Astrocyte (in vitro differentiated cells and primary cell): Measurements from ENCODE around the gene FIZ1. TPM values are rescaled to one million over a fixed set of nuclear protein-coding genes. Genes with fewer than 3 reads are reported as not detected.

ENCODE experiments used
- DNase-seq: peaks from one replicate; pipeline ENCODE4 v3.0.0-alpha.2; 2010; ENCODE audit warnings: low read depth
- FAIRE-seq: peaks from 2 replicates; lab custom pipeline; 2011; peaks lifted over from hg19 to GRCh38; lab: Jason Lieb, UNC
- H2AFZ ChIP-seq: 2 replicates; pipeline ENCODE4 v1.6.0; 2012; ENCODE audit warnings: low read depth, low read length, inconsistent platforms
- H3K27ac ChIP-seq: 2 replicates; pipeline ENCODE4 v1.5.1; 2011; ENCODE audit warnings: low read depth, low read length, inconsistent platforms
- H3K27me3 ChIP-seq: 2 replicates; pipeline ENCODE4 v1.6.0; 2011; ENCODE audit warnings: low read length, inconsistent platforms; ENCODE audit not compliant: insufficient read depth
- H3K36me3 ChIP-seq: 2 replicates; pipeline ENCODE4 v1.5.1; 2011; ENCODE audit warnings: low read length, inconsistent platforms; ENCODE audit not compliant: insufficient read depth
- H3K4me1 ChIP-seq: 2 replicates; pipeline ENCODE4 v1.5.1; 2011; ENCODE audit warnings: low read length, inconsistent platforms; ENCODE audit not compliant: insufficient read depth
- H3K4me2 ChIP-seq: 2 replicates; pipeline ENCODE4 v1.6.0; 2012; ENCODE audit warnings: low read length, inconsistent platforms
- H3K4me3 ChIP-seq: 2 replicates; pipeline ENCODE4 v1.5.1; 2011; ENCODE audit warnings: low read depth, mild to moderate bottlenecking, low read length, inconsistent platforms; ENCODE audit not compliant: insufficient read depth
- H3K79me2 ChIP-seq: 2 replicates; pipeline ENCODE4 v1.6.0; 2012; ENCODE audit warnings: mild to moderate bottlenecking, low read length, inconsistent platforms; ENCODE audit not compliant: insufficient read depth
- H3K9ac ChIP-seq: 2 replicates; pipeline ENCODE4 v1.6.0; 2012; ENCODE audit warnings: mild to moderate bottlenecking, low read length, inconsistent platforms
- H3K9me3 ChIP-seq: 2 replicates; pipeline ENCODE4 v1.5.1; 2012; ENCODE audit warnings: low read depth, mild to moderate bottlenecking, low read length, inconsistent platforms; ENCODE audit not compliant: insufficient read depth
- H4K20me1 ChIP-seq: 2 replicates; pipeline ENCODE4 v1.6.0; 2012; ENCODE audit warnings: low read length, inconsistent platforms; ENCODE audit not compliant: insufficient read depth
- H3K27ac Mint-ChIP-seq: one replicate; pipeline ENCODE4 v1.8.0; 2021; ENCODE audit warnings: mild to moderate bottlenecking, mixed read lengths; ENCODE audit not compliant: unreplicated experiment
- H3K27me3 Mint-ChIP-seq: one replicate; pipeline ENCODE4 v1.8.0; 2021; ENCODE audit warnings: low read depth, mixed read lengths; ENCODE audit not compliant: unreplicated experiment
- H3K36me3 Mint-ChIP-seq: one replicate; pipeline ENCODE4 v1.8.0; 2021; ENCODE audit warnings: low read depth, mixed read lengths; ENCODE audit not compliant: unreplicated experiment
- H3K4me1 Mint-ChIP-seq: one replicate; pipeline ENCODE4 v1.8.0; 2021; ENCODE audit warnings: low read depth, mixed read lengths; ENCODE audit not compliant: unreplicated experiment
- H3K4me3 Mint-ChIP-seq: one replicate; pipeline ENCODE4 v1.8.0; 2021; ENCODE audit warnings: mild to moderate bottlenecking, moderate library complexity, mixed read lengths; ENCODE audit not compliant: unreplicated experiment
- H3K9me3 Mint-ChIP-seq: one replicate; pipeline ENCODE4 v1.8.0; 2021; ENCODE audit warnings: mild to moderate bottlenecking, mixed read lengths; ENCODE audit not compliant: unreplicated experiment
- CTCF ChIP-seq: IDR thresholded peaks from 2 replicates; pipeline ENCODE4 v1.5.1; 2011; ENCODE audit warnings: low read depth, mild to moderate bottlenecking, inconsistent platforms, low read length, moderate library complexity; ENCODE audit not compliant: insufficient read depth
- EZH2 ChIP-seq: IDR thresholded peaks from 2 replicates; pipeline ENCODE4 v1.6.1; 2012; ENCODE audit warnings: mild to moderate bottlenecking, low read length, inconsistent platforms; ENCODE audit not compliant: insufficient read depth
- total RNA-seq: library from RNA; stranded (reverse); gene quantifications from 2 replicates; pipeline ENCODE4 v1.2.1, GENCODE V29; 2021

The FIZ1 gene
- total RNA-seq, 1 donor from 2014 or later: 14.5 TPM

GRCh38 chr19:55544776-55545439 is 54.4 kb downstream of the FIZ1 start:
- no peaks in the 10 kb centered on the region for H3K27me3 ChIP-seq
- H3K9ac ChIP-seq: no peak overlapping the region
- H3K4me1 ChIP-seq: peaks cover 16% of the 10 kb centered on the region
- Mint-ChIP-seq H3K4me3 (no peak overlapping the region), H3K27ac (no peak overlapping the region), H3K9me3 (peaks cover 2% of the 10 kb centered on the region), H3K4me1 (peaks cover 12% of the 10 kb centered on the region), H3K27me3 (peaks cover 5% of the 10 kb centered on the region), H3K36me3 (peaks cover 2% of the 10 kb centered on the region)
- no peak for FAIRE-seq
- no peak overlapping the region for H2AFZ ChIP-seq
- H4K20me1 ChIP-seq: no peaks in the 10 kb centered on the region
- H3K9me3 ChIP-seq: no peaks in the 10 kb centered on the region
- H3K79me2 ChIP-seq: no peaks in the 10 kb centered on the region
- TF ChIP-seq EZH2 (no peak), CTCF (no peak)
- H3K4me3 ChIP-seq: no peak overlapping the region
- no peaks in the 10 kb centered on the region for H3K36me3 ChIP-seq
- no peak overlapping the region for H3K27ac ChIP-seq
- H3K4me2 ChIP-seq: no peak overlapping the region
- DNase-seq: no peak

DNA sequence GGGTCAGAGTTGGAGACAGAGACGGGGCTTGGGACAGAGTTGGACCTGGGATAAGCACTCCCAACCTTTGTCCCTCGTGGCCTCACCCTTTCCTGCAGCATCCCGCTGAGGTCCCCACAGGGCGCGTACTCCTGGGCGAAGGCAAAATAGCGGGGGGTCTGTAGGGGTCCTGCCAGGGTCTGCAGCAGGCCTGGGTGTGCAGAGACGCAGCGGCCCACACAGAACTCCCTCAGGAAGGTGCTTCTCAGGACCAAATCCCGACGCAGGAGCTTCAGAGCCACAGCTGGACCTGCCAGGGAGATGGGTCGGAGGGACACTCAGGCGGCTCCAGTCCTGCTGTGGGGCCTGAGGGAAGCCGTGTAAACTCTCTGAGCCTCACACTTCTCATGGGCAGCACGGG is 55.3 kb downstream of the FIZ1 start:
- H3K4me1 ChIP-seq: peaks cover 11% of the 10 kb centered on the region
- no peak overlapping the region for H3K4me2 ChIP-seq
- H3K27me3 ChIP-seq: no peaks in the 10 kb centered on the region
- Mint-ChIP-seq H3K36me3 (peaks cover 2% of the 10 kb centered on the region), H3K9me3 (peaks cover 2% of the 10 kb centered on the region), H3K27ac (no peak overlapping the region), H3K27me3 (peaks cover 8% of the 10 kb centered on the region), H3K4me3 (no peak overlapping the region), H3K4me1 (peaks cover 8% of the 10 kb centered on the region)
- FAIRE-seq (no peak), DNase-seq (no peak)
- no peaks in the 10 kb centered on the region for H3K36me3 ChIP-seq
- H2AFZ ChIP-seq: no peak overlapping the region
- no peak overlapping the region for H3K27ac ChIP-seq
- no peak overlapping the region for H3K9ac ChIP-seq
- no peaks in the 10 kb centered on the region for H4K20me1 ChIP-seq
- no peaks in the 10 kb centered on the region for H3K9me3 ChIP-seq
- no peak overlapping the region for H3K4me3 ChIP-seq
- TF ChIP-seq CTCF (no peak), EZH2 (no peak)
- H3K79me2 ChIP-seq: no peaks in the 10 kb centered on the region

DNA sequence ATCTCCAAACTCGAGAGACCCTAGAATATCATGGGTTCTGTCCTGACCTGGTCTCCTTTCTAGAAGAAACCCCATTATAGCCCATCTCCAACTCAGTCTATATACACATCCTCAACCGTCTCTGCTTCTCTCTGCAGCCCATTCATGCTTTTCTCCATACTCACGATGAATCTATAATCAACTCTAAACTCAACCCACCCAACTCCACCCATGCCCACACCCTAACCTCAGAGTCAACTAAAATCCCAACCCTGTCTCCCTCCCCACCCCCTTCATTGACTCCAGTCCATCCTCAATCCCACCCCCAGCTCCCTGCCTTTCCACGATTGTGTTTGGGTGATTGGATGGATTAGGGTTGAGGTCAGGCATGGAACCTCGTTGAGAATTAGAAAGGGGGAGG is 55.8 kb downstream of the FIZ1 start:
- H3K4me2 ChIP-seq: no peak overlapping the region
- H3K27ac ChIP-seq: no peak overlapping the region
- no peaks in the 10 kb centered on the region for H3K79me2 ChIP-seq
- TF ChIP-seq CTCF (no peak), EZH2 (no peak)
- FAIRE-seq (no peak), DNase-seq (no peak)
- no peaks in the 10 kb centered on the region for H3K9me3 ChIP-seq
- H3K27ac Mint-ChIP-seq: no peak overlapping the region
- H3K4me3 Mint-ChIP-seq: no peak overlapping the region
- peaks cover 8% of the 10 kb centered on the region for H3K4me1 Mint-ChIP-seq
- peaks cover 8% of the 10 kb centered on the region for H3K27me3 Mint-ChIP-seq
- H3K4me1 ChIP-seq: peaks cover 11% of the 10 kb centered on the region
- no peaks in the 10 kb centered on the region for H4K20me1 ChIP-seq
- H3K36me3 ChIP-seq: no peaks in the 10 kb centered on the region
- no peaks in the 10 kb centered on the region for H3K27me3 ChIP-seq
- H2AFZ ChIP-seq: no peak overlapping the region
- no peak overlapping the region for H3K9ac ChIP-seq
- H3K9me3 Mint-ChIP-seq: peaks cover 2% of the 10 kb centered on the region
- peaks cover 2% of the 10 kb centered on the region for H3K36me3 Mint-ChIP-seq
- H3K4me3 ChIP-seq: no peak overlapping the region
